Loucy (cell line): Measurements from ENCODE around the gene PMVK.

Experiments used
- H2AFZ ChIP-seq: fragments of 200-600 bp; sonication (generic); 2 replicates; pipeline ENCODE4 v1.6.0; 2016; ENCODE audit warnings: antibody characterized with exemption, mild to moderate bottlenecking, low read length, moderate library complexity
- H3F3A ChIP-seq: fragments of 200-600 bp; 2 replicates; pipeline ENCODE4 v1.6.0; 2016; ENCODE audit warnings: antibody characterized with exemption, low read depth, mild to moderate bottlenecking
- H3K27me3 ChIP-seq: fragments of 200-600 bp; sonication (generic); 2 replicates; pipeline ENCODE4 v1.6.1; 2014; ENCODE audit warnings: low read length, mild to moderate bottlenecking; ENCODE audit not compliant: insufficient read depth, poor library complexity, severe bottlenecking
- H3K36me3 ChIP-seq: fragments of 200-600 bp; sonication (generic); 2 replicates; pipeline ENCODE4 v1.6.1; 2016; ENCODE audit warnings: low read length; ENCODE audit not compliant: insufficient read depth
- H3K4me1 ChIP-seq: fragments of 200-600 bp; sonication (generic); 2 replicates; pipeline ENCODE4 v1.5.1; 2014; ENCODE audit warnings: low read length, mild to moderate bottlenecking; ENCODE audit not compliant: insufficient read depth, poor library complexity, severe bottlenecking
- H3K4me2 ChIP-seq: fragments of 200-600 bp; sonication (generic); 2 replicates; pipeline ENCODE4 v1.6.0; 2014; ENCODE audit warnings: antibody characterized with exemption, low read length, low read depth, mild to moderate bottlenecking; ENCODE audit not compliant: poor library complexity, severe bottlenecking
- H3K4me3 ChIP-seq: fragments of 200-600 bp; sonication (generic); 2 replicates; pipeline ENCODE4 v1.5.1; 2014; ENCODE audit warnings: low read length, mild to moderate bottlenecking, mixed read lengths; ENCODE audit not compliant: poor library complexity, severe bottlenecking
- H3K79me2 ChIP-seq: fragments of 200-600 bp; sonication (generic); 2 replicates; pipeline ENCODE4 v1.6.1; 2014; ENCODE audit warnings: low read length; ENCODE audit not compliant: insufficient read depth
- H3K9ac ChIP-seq: fragments of 200-600 bp; sonication (generic); 2 replicates; pipeline ENCODE4 v1.6.0; 2014; ENCODE audit warnings: mild to moderate bottlenecking, low read depth, low read length, moderate library complexity; ENCODE audit not compliant: poor library complexity, severe bottlenecking
- H3K9me2 ChIP-seq: fragments of 200-600 bp; sonication (generic); replicated peaks from 2 replicates; pipeline ENCODE4 v1.6.1; 2016; ENCODE audit warnings: low read depth, low read length, mixed read lengths
- H3K9me3 ChIP-seq: fragments of 200-600 bp; sonication (generic); 2 replicates; pipeline ENCODE4 v1.6.1; 2014; ENCODE audit warnings: mild to moderate bottlenecking, antibody characterized with exemption, low read length, low read depth; ENCODE audit not compliant: insufficient read depth
- H4K20me1 ChIP-seq: fragments of 200-600 bp; sonication (generic); 2 replicates; pipeline ENCODE4 v1.6.0; 2014; ENCODE audit warnings: antibody characterized with exemption, low read length, mild to moderate bottlenecking; ENCODE audit not compliant: insufficient read depth, poor library complexity, severe bottlenecking
- CTCF ChIP-seq: fragments of 200-600 bp; sonication (generic); conservative IDR thresholded peaks from 2 replicates; pipeline ENCODE4 v1.5.1; 2014; ENCODE audit warnings: mild to moderate bottlenecking, antibody characterized with exemption, low read length
- EZH2phosphoT487 ChIP-seq: fragments of 200-600 bp; IDR thresholded peaks from 2 replicates; pipeline ENCODE4 v1.6.1; 2018; ENCODE audit warnings: antibody characterized with exemption, mild to moderate bottlenecking, moderate library complexity, borderline replicate concordance

Gene PMVK

GRCh38 chr1:154936555-154937084, at the start of gene PMVK:
Gene PMVK, minus strand, starts transcription at chr1:154936719. Its CDS starts 34 bp downstream, at chr1:154936685.
- TF ChIP-seq EZH2phosphoT487 (no peak), CTCF (peak; percentile 51)
- H3K4me2 ChIP-seq, result peak within 1 kb of the TSS; percentile 84
- peaks cover 58% of the 10 kb centered on the region for H3K4me1 ChIP-seq

GRCh38 chr1:154983776-154984466, 47.4 kb upstream of the PMVK start:
- no peak for TF ChIP-seq EZH2phosphoT487
- TF ChIP-seq CTCF, result peak; percentile 29
- peak overlapping the region; percentile 89 for H3K9ac ChIP-seq
- peaks cover 9% of the 10 kb centered on the region; the same call in 1 of the 2 replicates for H3F3A ChIP-seq
- peak overlapping the region; percentile 86 for H3K4me3 ChIP-seq
- no peaks in the 10 kb centered on the region for H3K9me2 ChIP-seq
- H3K9me3 ChIP-seq, result no peaks in the 10 kb centered on the region
- peak overlapping the region; percentile 89 for H3K4me2 ChIP-seq
- peaks cover 2% of the 10 kb centered on the region for H4K20me1 ChIP-seq
- no peaks in the 10 kb centered on the region for H3K27me3 ChIP-seq
- H3K36me3 ChIP-seq, result peaks cover 9% of the 10 kb centered on the region; the same call in 1 of the 2 replicates
- no peak overlapping the region for H2AFZ ChIP-seq
- H3K4me1 ChIP-seq, result peaks cover 10% of the 10 kb centered on the region
- peaks cover 69% of the 10 kb centered on the region for H3K79me2 ChIP-seq

More at GRCh38 chr1:154936555-154937084, at the start of gene PMVK:
- Histone ChIP-seq H3K79me2 (peaks cover 20% of the 10 kb centered on the region), H4K20me1 (no peaks in the 10 kb centered on the region), H3F3A (peaks cover 8% of the 10 kb centered on the region; the same call in 1 of the 2 replicates), H3K9ac (peak within 1 kb of the TSS; percentile 89), H3K9me3 (no peaks in the 10 kb centered on the region), H3K27me3 (no peaks in the 10 kb centered on the region), H3K36me3 (no peaks in the 10 kb centered on the region), H3K4me3 (peak within 1 kb of the TSS; percentile 90), H2AFZ (peak within 1 kb of the TSS; percentile 89), H3K9me2 (no peaks in the 10 kb centered on the region)

GRCh38 chr1:154982897-154983648, 46.6 kb upstream of the PMVK start, which contains the start of gene FLAD1:
Gene FLAD1, plus strand, starts transcription at chr1:154983344. Its CDS starts 351 bp downstream, at chr1:154983695.
- H3K9me2 ChIP-seq, result no peaks in the 10 kb centered on the region
- no peaks in the 10 kb centered on the region for H3K27me3 ChIP-seq
- H3K9ac ChIP-seq, result peak within 1 kb of the TSS; percentile 89
- peaks cover 14% of the 10 kb centered on the region; the same call in 1 of the 2 replicates for H3K36me3 ChIP-seq
- TF ChIP-seq CTCF (no peak), EZH2phosphoT487 (no peak)
- H3F3A ChIP-seq, result peaks cover 9% of the 10 kb centered on the region; the same call in 1 of the 2 replicates
- peaks cover 74% of the 10 kb centered on the region for H3K79me2 ChIP-seq
- H3K4me3 ChIP-seq, result peak within 1 kb of the TSS; percentile 86
- H3K9me3 ChIP-seq, result no peaks in the 10 kb centered on the region
- H4K20me1 ChIP-seq, result peaks cover 6% of the 10 kb centered on the region
- peaks cover 11% of the 10 kb centered on the region for H3K4me1 ChIP-seq
- H2AFZ ChIP-seq, result peak within 1 kb of the TSS; percentile 77
- H3K4me2 ChIP-seq, result peak within 1 kb of the TSS; percentile 89
